ENCODE data around the gene DRP2. TPM values are rescaled to one million over a fixed set of nuclear protein-coding genes. Genes with fewer than 3 reads are reported as not detected.

DRP2 gene
- polyA plus RNA-seq, 1 of the 3 experiments (the other 2 are of a cell fraction) = 0.16 TPM

DNA sequence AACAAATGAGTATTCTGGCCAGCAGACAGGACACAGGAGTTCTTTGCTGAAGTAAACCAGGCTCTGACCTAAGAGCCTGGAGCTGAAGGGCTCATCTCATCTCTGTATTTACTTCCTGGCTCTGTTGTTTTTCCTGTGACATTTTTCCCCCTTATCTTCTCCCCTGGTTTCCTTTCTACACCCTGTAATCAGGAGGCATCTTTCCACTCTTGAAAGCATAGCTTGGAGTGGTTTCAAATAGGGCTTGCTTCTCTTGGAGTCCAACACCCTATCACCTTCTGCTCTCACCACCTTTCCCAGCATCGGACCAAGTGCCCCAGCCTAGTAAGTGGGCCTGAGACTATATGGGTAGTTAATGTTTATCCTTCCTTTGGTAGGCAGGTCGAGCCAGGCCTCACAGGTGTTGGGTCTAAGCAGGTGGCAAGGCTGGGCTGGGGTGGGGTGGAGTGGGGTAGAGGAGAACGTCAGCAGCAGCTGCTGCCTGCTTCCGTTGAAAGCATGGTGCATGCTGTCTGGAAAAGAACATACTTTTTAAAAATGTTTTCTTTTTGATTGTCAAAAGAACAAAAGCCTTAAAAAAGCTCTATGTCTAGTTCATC, 1.2 kb downstream of the DRP2 start (continued):
- TF ChIP-seq TAF1 (IDR thresholded peaks at IDR 0.05; ENCODE audit: borderline replicate concordance, low read depth, low read length) = no peak
- TF ChIP-seq, protein P1, sequence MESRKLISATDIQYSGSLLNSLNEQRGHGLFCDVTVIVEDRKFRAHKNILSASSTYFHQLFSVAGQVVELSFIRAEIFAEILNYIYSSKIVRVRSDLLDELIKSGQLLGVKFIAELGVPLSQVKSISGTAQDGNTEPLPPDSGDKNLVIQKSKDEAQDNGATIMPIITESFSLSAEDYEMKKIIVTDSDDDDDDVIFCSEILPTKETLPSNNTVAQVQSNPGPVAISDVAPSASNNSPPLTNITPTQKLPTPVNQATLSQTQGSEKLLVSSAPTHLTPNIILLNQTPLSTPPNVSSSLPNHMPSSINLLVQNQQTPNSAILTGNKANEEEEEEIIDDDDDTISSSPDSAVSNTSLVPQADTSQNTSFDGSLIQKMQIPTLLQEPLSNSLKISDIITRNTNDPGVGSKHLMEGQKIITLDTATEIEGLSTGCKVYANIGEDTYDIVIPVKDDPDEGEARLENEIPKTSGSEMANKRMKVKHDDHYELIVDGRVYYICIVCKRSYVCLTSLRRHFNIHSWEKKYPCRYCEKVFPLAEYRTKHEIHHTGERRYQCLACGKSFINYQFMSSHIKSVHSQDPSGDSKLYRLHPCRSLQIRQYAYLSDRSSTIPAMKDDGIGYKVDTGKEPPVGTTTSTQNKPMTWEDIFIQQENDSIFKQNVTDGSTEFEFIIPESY (IDR thresholded peaks at IDR 0.05; ENCODE audit: borderline replicate concordance, low read depth) = no peak
- no peak for TF ChIP-seq RCOR1 (IDR thresholded peaks at IDR 0.05; ENCODE audit: low read length)

DNA sequence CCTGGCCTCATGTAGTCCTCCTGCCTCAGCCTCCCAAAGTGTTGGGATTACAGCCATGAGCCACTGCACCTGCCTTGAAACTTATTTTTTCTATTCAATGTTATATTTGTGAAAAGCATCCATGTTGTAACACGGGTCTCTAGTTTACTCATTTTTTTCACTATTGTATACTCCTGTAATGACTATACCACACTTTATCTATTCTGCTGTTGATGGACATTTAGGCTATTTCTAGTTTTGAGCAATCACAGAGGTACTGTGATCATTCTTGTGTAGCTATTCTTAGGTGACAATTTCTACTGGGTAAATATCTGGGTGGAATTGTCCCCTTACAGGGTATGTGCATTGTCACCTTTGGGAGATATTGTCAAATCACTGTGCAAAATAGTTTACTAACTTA, 3.6 kb downstream of the DRP2 start:
- H3K79me2 ChIP-seq (ENCODE audit: insufficient read depth) = no peaks in the 10 kb centered on the region
- no peak overlapping the region for H3K4me3 ChIP-seq (ENCODE audit: low read depth in 2 of 2, low read length in 1 of 2)
- no peak overlapping the region for H2AFZ ChIP-seq (ENCODE audit: low read depth)
- TF ChIP-seq TEAD4 (IDR thresholded peaks at IDR 0.05; ENCODE audit: borderline replicate concordance, insufficient read depth) = no peak
- no peak for TF ChIP-seq FOXJ3 (CRISPR knock-in tag; IDR thresholded peaks at IDR 0.05)
- no peak for TF ChIP-seq GATA2 (CRISPR knock-in tag; IDR thresholded peaks at IDR 0.05)
- no peak for TF ChIP-seq SIN3A (IDR thresholded peaks at IDR 0.05; ENCODE audit: borderline replicate concordance, low read depth, low read length)
- TF ChIP-seq GABPA (IDR thresholded peaks at IDR 0.05; ENCODE audit: low read depth) = no peak
- TF ChIP-seq, protein P2, sequence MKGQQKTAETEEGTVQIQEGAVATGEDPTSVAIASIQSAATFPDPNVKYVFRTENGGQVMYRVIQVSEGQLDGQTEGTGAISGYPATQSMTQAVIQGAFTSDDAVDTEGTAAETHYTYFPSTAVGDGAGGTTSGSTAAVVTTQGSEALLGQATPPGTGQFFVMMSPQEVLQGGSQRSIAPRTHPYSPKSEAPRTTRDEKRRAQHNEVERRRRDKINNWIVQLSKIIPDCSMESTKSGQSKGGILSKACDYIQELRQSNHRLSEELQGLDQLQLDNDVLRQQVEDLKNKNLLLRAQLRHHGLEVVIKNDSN (IDR thresholded peaks at IDR 0.05; ENCODE audit: borderline replicate concordance, low read depth) = no peak
- no peak overlapping the region for H3K27ac ChIP-seq (ENCODE audit: low read depth in 2 of 2, low read length in 1 of 2)
- peaks cover 0 to 5% of the 10 kb centered on the region in 2 experiments; a peak in 1 of 4 replicates for H3K4me1 ChIP-seq (ENCODE audit: control insufficient read depth in 1 of 2, insufficient read depth in 2 of 2, low read depth in 1 of 2, low read length in 1 of 2)
- no peak overlapping the region for H3K4me2 ChIP-seq
- H3K27me3 ChIP-seq (ENCODE audit: insufficient read depth) = no peaks in the 10 kb centered on the region; the same call in 1 of the 2 replicates
- no peaks in the 10 kb centered on the region for H3K9me3 ChIP-seq
- no peaks in the 10 kb centered on the region for H3K9me2 ChIP-seq
- H3K9ac ChIP-seq = no peak overlapping the region
- H4K20me1 ChIP-seq (ENCODE audit: insufficient read depth) = no peaks in the 10 kb centered on the region
- POLR2A ChIA-PET = no interaction called here
- no peak for DNase-seq
- no peaks in the 10 kb centered on the region for H3K36me3 ChIP-seq (replicated peaks in 1 of 2; ENCODE audit: control insufficient read depth in 1 of 2, insufficient read depth in 2 of 2, low read length in 1 of 2)
- 30% methylated on average over 1 of the region's 1 CpG for WGBS (ENCODE audit: low lambda C conversion rate)
- no peaks in the 10 kb centered on the region for H3F3A ChIP-seq (replicated peaks; ENCODE audit: insufficient read depth)
- CTCF ChIA-PET = interaction anchor here (1.3 kb wide), 1 partner anchor 32 kb away, joined by 3 read pairs; no protein-coding TSS in a partner anchor

DNA sequence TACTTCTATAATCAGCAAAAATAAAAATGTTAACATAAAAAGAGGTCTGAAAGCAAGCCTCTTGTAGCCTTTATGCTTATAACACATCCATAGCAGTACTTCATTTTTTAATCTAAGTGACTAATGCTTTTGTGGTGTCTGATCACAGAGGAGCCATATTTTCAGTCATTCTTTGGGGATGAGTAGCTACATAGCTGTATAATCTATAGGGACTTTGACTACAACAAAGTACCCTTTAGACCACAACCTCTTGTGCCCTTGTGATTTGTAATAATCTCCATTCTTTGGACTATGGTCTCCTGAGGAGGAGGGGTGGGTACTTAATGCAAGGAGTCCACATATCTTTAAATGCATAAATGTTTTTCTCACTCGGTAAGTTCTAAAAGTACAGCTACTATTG, 9.6 kb downstream of the DRP2 start:
- peak; percentile 45; the same call in 1 of the 2 replicates for TF ChIP-seq FOSL2 (IDR thresholded peaks at IDR 0.05; ENCODE audit: borderline replicate concordance, low read depth)
- no peak for TF ChIP-seq TCF12 (IDR thresholded peaks at IDR 0.05)
- TF ChIP-seq, protein P3, sequence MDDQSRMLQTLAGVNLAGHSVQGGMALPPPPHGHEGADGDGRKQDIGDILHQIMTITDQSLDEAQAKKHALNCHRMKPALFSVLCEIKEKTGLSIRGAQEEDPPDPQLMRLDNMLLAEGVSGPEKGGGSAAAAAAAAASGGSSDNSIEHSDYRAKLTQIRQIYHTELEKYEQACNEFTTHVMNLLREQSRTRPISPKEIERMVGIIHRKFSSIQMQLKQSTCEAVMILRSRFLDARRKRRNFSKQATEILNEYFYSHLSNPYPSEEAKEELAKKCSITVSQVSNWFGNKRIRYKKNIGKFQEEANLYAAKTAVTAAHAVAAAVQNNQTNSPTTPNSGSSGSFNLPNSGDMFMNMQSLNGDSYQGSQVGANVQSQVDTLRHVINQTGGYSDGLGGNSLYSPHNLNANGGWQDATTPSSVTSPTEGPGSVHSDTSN (IDR thresholded peaks at IDR 0.05) = 0 out of 2 replicates have a peak, but pooled peaks have one; percentile 10
- DNase-seq = no peak
- no peaks in the 10 kb centered on the region for H3K79me2 ChIP-seq (ENCODE audit: insufficient read depth)
- H3K27me3 ChIP-seq (ENCODE audit: insufficient read depth) = no peaks in the 10 kb centered on the region
- H3K36me3 ChIP-seq (replicated peaks in 1 of 2; ENCODE audit: control insufficient read depth in 1 of 2, insufficient read depth in 2 of 2, low read length in 1 of 2) = no peaks in the 10 kb centered on the region
- H3K27ac ChIP-seq (ENCODE audit: low read depth in 2 of 2, low read length in 1 of 2) = peak overlapping the region in 1 of 2 experiments; percentile 63; a peak in 2 of 4 replicates
- H3K9me2 ChIP-seq = no peaks in the 10 kb centered on the region
- no peak overlapping the region for H3K4me3 ChIP-seq (ENCODE audit: low read depth in 2 of 2, low read length in 1 of 2)
- H3K4me1 ChIP-seq (ENCODE audit: control insufficient read depth in 1 of 2, insufficient read depth in 2 of 2, low read depth in 1 of 2, low read length in 1 of 2) = no peaks in the 10 kb centered on the region; a peak in 1 of 4 replicates
- H3K4me2 ChIP-seq = no peak overlapping the region
- H3K9me3 ChIP-seq = no peaks in the 10 kb centered on the region
- no peak overlapping the region for H3K9ac ChIP-seq
- H4K20me1 ChIP-seq (ENCODE audit: insufficient read depth) = no peaks in the 10 kb centered on the region
- H2AFZ ChIP-seq (ENCODE audit: low read depth) = no peak overlapping the region
- ChIA-PET POLR2A (no interaction called here), CTCF (interaction anchor here (1.1 kb wide), 1 partner anchor 59 kb away, joined by 3 read pairs; no protein-coding TSS in a partner anchor)
- WGBS (ENCODE audit: low lambda C conversion rate) = 79% methylated on average over 1 of the region's 1 CpG
- no peaks in the 10 kb centered on the region for H3F3A ChIP-seq (replicated peaks; ENCODE audit: insufficient read depth)
